Fibroblast of lung (primary cell): ENCODE data around the gene PCBP3. TPM values are rescaled to one million over a fixed set of nuclear protein-coding genes. Genes with fewer than 3 reads are reported as not detected.

ENCODE experiments used
- DNase-seq, 2 donors: peaks; one replicate each; pipeline versions ENCODE4 v3.0.0 to v3.0.0-alpha.2; 2010; ENCODE audit warnings: low read depth in 2 of 2
- H2AFZ ChIP-seq: 2 replicates; pipeline ENCODE4 v1.5.1; 2012; ENCODE audit warnings: low read length, control low read depth, inconsistent platforms
- H3K27ac ChIP-seq: 2 replicates; pipeline ENCODE4 v1.5.1; 2011; ENCODE audit warnings: low read length, control low read depth; ENCODE audit not compliant: insufficient read depth
- H3K27me3 ChIP-seq: 2 replicates; pipeline ENCODE4 v1.5.1; 2011; ENCODE audit warnings: mild to moderate bottlenecking, low read length; ENCODE audit not compliant: control insufficient read depth, insufficient read depth
- H3K36me3 ChIP-seq: 2 replicates; pipeline ENCODE4 v1.5.1; 2011; ENCODE audit warnings: low read length; ENCODE audit not compliant: control insufficient read depth, insufficient read depth
- H3K4me1 ChIP-seq: 2 replicates; pipeline ENCODE4 v1.5.1; 2011; ENCODE audit warnings: low read length; ENCODE audit not compliant: control insufficient read depth, insufficient read depth; ENCODE audit errors: extremely low read depth
- H3K4me2 ChIP-seq: 2 replicates; pipeline ENCODE4 v1.5.1; 2011; ENCODE audit warnings: low read length, control low read depth; ENCODE audit not compliant: insufficient read depth; ENCODE audit errors: extremely low read depth
- H3K4me3 ChIP-seq, 4 experiments: fragments of 200-600 bp in 1 of 4; sonication (generic) in 1 of 4; replicated peaks in 1 of 4; 2 replicates each; pipeline ENCODE4 v1.5.1; 2011 to 2016; ENCODE audit warnings: low read length in 4 of 4, low read depth in 3 of 4, mild to moderate bottlenecking in 3 of 4, control low read depth in 2 of 4, inconsistent platforms in 1 of 4, mixed read lengths in 1 of 4; ENCODE audit not compliant: insufficient read depth in 1 of 4; ENCODE audit errors: control extremely low read depth in 1 of 4
- H3K79me2 ChIP-seq: 2 replicates; pipeline ENCODE4 v1.5.1; 2012; ENCODE audit warnings: mild to moderate bottlenecking, low read length, inconsistent platforms; ENCODE audit not compliant: control insufficient read depth, insufficient read depth
- H3K9ac ChIP-seq: 2 replicates; pipeline ENCODE4 v1.5.1; 2011; ENCODE audit warnings: mild to moderate bottlenecking, low read length, control low read depth; ENCODE audit not compliant: insufficient read depth
- H3K9me3 ChIP-seq: 2 replicates; pipeline ENCODE4 v1.5.1; 2012; ENCODE audit warnings: low read depth, low read length; ENCODE audit not compliant: control insufficient read depth, insufficient read depth
- H4K20me1 ChIP-seq: 2 replicates; pipeline ENCODE4 v1.5.1; 2011; ENCODE audit warnings: low read length; ENCODE audit not compliant: control insufficient read depth, insufficient read depth; ENCODE audit errors: extremely low read depth
- EZH2 ChIP-seq: IDR thresholded peaks from 2 replicates; pipeline ENCODE4 v1.5.1; 2012; ENCODE audit warnings: low read length, control low read depth, mild to moderate bottlenecking; ENCODE audit errors: missing control alignments
- polyA plus RNA-seq, 2 donors: library from polyadenylated mRNA; depleted of rRNA in 1 of 2; stranded (reverse) in 1 of 2; unstranded in 1 of 2; fragments of >200 nt; gene quantifications; 2 replicates each; pipeline ENCODE4 v1.2.1, GENCODE V29; 2011 to 2012; ENCODE audit warnings: missing spikeins in 1 of 2
- total RNA-seq: library from RNA; depleted of rRNA; stranded (reverse); fragments of >200 nt; gene quantifications from 2 replicates; pipeline ENCODE4 v1.2.1, GENCODE V29; 2014
- TF ChIP-seq, protein P1 (sequence below), 2 donors: IDR thresholded peaks in 1 of 2; conservative IDR thresholded peaks in 1 of 2; 1 replicate in 1 of 2; 2 replicates in 1 of 2; pipeline ENCODE4 v1.5.1; 2011 to 2012; ENCODE audit warnings: low read length in 2 of 2, control low read depth in 1 of 2, inconsistent platforms in 1 of 2, low read depth in 1 of 2, mild to moderate bottlenecking in 1 of 2

Gene PCBP3
- total and polyA plus RNA-seq, 2 donors (not counting 1 experiment from before 2014, with no cell fraction given): 0.51 to 1.7 TPM

DNA sequence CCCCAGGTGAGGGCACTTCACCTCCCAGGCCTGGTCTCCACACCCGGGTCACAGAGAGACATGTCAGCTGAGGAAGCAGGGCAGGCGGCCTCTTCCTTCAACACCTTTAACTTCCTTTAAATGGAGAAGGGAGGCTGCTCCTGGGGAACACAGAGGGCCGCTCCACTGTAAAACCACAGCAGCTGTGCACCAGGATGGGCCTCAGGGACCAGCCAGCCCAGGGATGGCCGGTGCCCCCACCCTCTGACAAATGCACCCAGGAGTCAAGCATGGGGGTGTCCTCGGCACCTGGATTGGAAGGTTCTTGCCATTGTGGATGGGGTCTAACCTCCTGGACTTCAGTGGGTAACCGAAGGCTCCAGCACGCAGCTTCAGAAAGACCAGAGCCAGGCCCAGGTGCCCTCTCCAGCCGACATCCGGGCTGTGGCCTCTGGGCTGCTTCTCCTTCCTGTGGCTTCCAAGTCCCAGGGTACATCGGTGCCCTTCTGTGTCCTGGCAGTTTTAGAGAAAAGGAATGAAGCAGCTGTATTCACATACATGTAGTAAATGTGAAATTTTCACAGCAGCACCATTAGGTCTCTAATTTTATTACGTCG, 216.3 kb downstream of the PCBP3 start:
- TF ChIP-seq EZH2: no peak
- TF ChIP-seq, protein P1, sequence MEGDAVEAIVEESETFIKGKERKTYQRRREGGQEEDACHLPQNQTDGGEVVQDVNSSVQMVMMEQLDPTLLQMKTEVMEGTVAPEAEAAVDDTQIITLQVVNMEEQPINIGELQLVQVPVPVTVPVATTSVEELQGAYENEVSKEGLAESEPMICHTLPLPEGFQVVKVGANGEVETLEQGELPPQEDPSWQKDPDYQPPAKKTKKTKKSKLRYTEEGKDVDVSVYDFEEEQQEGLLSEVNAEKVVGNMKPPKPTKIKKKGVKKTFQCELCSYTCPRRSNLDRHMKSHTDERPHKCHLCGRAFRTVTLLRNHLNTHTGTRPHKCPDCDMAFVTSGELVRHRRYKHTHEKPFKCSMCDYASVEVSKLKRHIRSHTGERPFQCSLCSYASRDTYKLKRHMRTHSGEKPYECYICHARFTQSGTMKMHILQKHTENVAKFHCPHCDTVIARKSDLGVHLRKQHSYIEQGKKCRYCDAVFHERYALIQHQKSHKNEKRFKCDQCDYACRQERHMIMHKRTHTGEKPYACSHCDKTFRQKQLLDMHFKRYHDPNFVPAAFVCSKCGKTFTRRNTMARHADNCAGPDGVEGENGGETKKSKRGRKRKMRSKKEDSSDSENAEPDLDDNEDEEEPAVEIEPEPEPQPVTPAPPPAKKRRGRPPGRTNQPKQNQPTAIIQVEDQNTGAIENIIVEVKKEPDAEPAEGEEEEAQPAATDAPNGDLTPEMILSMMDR (conservative IDR thresholded peaks at IDR 0.05 in 1 of 2, IDR thresholded peaks at IDR 0.05 in 1 of 2; ENCODE audit: low read depth in 1 of 2, low read length in 2 of 2): no peak
- Histone ChIP-seq H3K9ac (no peak overlapping the region), H3K4me2 (no peak overlapping the region), H3K27ac (no peak overlapping the region), H3K9me3 (no peaks in the 10 kb centered on the region), H3K36me3 (no peaks in the 10 kb centered on the region), H3K4me1 (no peaks in the 10 kb centered on the region), H3K27me3 (no peaks in the 10 kb centered on the region), H4K20me1 (no peaks in the 10 kb centered on the region), H3K79me2 (no peaks in the 10 kb centered on the region), H2AFZ (no peak overlapping the region), H3K4me3 (no peak overlapping the region)
- DNase-seq: no peak

DNA sequence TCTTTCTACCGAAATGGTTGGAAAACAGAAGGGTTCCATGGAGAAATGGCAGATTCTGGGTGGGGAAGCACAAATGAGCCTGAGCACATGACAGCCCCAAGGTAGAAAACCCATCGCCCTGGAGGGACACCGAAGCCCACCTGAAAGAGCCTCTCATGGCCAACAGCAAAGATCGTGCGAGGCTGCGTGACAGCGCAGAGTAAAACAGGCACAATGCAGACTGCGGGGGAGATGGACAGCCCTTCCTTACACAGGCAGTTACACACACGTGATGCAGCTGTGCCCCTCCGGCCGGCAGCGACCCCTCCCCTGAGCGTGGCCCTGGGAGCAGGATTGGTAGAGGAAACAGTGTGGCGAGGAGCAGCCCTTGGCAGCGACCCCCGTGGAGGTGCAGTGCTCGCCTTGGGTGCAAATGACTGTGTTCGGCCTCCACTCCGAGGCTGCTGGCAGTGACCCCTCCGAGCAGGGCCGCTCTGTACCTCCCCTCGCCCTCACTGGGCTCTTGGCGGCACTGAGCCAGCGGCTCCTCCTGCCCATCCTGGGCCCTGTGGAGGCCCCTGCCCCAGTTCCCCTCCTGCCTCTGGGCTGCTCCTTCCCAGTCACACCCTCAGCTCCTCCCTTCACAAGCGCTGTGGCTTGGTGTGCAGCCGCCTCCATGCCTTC, 217.1 kb downstream of the PCBP3 start:
- H3K4me3 ChIP-seq: no peak overlapping the region
- H3K27me3 ChIP-seq: no peaks in the 10 kb centered on the region

DNA sequence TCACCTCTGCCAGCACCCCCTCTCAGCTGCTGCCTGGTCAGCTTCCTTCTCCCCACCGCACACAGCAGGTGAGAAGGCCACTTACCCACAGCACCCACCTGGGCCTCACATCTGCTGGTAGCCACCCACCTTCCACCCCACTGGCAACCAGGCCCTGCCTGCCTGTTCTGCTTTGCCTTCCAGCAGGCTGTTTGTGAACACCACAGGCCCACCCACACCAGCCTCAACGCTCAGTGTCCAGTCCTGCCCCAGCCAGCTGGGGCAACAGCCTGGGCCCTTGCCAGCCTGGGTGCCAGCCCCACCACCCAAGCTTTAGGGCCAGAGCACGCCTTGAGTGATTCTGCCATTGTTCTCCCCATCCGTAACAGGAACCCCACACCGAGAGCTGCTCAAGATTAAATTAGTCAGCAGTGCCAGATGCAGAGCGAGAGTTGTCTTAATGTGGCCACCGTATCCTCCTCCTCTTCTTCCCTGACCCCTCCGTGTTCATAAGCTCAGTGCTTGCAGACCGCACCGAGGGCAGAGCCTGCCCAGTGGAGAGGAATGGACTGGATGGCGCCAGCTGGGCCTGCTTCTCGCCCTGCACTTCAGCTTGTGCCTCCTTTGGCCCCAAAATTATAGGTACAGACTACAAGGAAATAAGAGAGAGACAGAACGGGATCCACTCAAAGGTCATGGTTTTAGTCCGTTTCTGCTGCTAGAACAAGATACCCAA, 217.8 kb downstream of the PCBP3 start:
- H3K27ac ChIP-seq: no peak overlapping the region

More for the DNA sequence above, 217.1 kb downstream of the PCBP3 start:
- no peak for DNase-seq
- no peaks in the 10 kb centered on the region for H3K9me3 ChIP-seq
- no peak for TF ChIP-seq EZH2
- TF ChIP-seq, protein P1 (conservative IDR thresholded peaks at IDR 0.05 in 1 of 2, IDR thresholded peaks at IDR 0.05 in 1 of 2; ENCODE audit: low read depth in 1 of 2, low read length in 2 of 2): no peak
- H3K4me1 ChIP-seq: no peaks in the 10 kb centered on the region
- H3K27ac ChIP-seq: no peak overlapping the region
- H3K9ac ChIP-seq: no peak overlapping the region
- H3K79me2 ChIP-seq: no peaks in the 10 kb centered on the region
- H2AFZ ChIP-seq: no peak overlapping the region
- no peak overlapping the region for H3K4me2 ChIP-seq
- no peaks in the 10 kb centered on the region for H4K20me1 ChIP-seq
- H3K36me3 ChIP-seq: no peaks in the 10 kb centered on the region

More for the DNA sequence above, 217.8 kb downstream of the PCBP3 start:
- Histone ChIP-seq H3K4me1 (no peaks in the 10 kb centered on the region), H3K4me2 (no peak overlapping the region), H3K9ac (no peak overlapping the region), H3K9me3 (no peaks in the 10 kb centered on the region), H3K27me3 (no peaks in the 10 kb centered on the region), H3K79me2 (no peaks in the 10 kb centered on the region), H2AFZ (no peak overlapping the region), H4K20me1 (no peaks in the 10 kb centered on the region), H3K4me3 (no peak overlapping the region), H3K36me3 (no peaks in the 10 kb centered on the region)
- TF ChIP-seq EZH2: no peak
- TF ChIP-seq, protein P1 (conservative IDR thresholded peaks at IDR 0.05 in 1 of 2, IDR thresholded peaks at IDR 0.05 in 1 of 2; ENCODE audit: low read depth in 1 of 2, low read length in 2 of 2): no peak
- DNase-seq: no peak
